Central memory CD8-positive, alpha-beta T cell (primary cell): ENCODE data around the gene PSMB10.
"Not testable (repeated sequence)": the region's sequence is repeated elsewhere in the genome, so short reads cannot be mapped to it uniquely, and the experiment has no call there.

Experiments
- ATAC-seq: fragments of 150-1000 bp; cut with Tn5 transposase; replicated peaks from 2 replicates; pipeline ENCODE4 v1.10.0; 2022; ENCODE audit warnings: mild to moderate bottlenecking, moderate FRiP score, moderate number of reproducible peaks; ENCODE audit not compliant: poor library complexity, severe bottlenecking; ENCODE audit errors: extremely low read depth
- DNase-seq, 2 donors: peaks; one replicate each; pipeline ENCODE4 v3.0.0; 2021; ENCODE audit warnings: low spot score in 2 of 2
- H3K27ac Mint-ChIP-seq: one replicate; pipeline ENCODE4 v1.8.0; 2022; ENCODE audit warnings: low read depth, mild to moderate bottlenecking, moderate library complexity, mixed read lengths
- H3K27me3 Mint-ChIP-seq: one replicate; pipeline ENCODE4 v1.8.0; 2022; ENCODE audit warnings: mixed read lengths
- H3K36me3 Mint-ChIP-seq: one replicate; pipeline ENCODE4 v1.8.0; 2022; ENCODE audit warnings: mild to moderate bottlenecking, moderate library complexity, mixed read lengths; ENCODE audit not compliant: insufficient read depth
- H3K4me1 Mint-ChIP-seq: one replicate; pipeline ENCODE4 v1.8.0; 2022; ENCODE audit warnings: mixed read lengths
- H3K4me3 Mint-ChIP-seq: one replicate; pipeline ENCODE4 v1.8.0; 2022; ENCODE audit warnings: mild to moderate bottlenecking, moderate library complexity, mixed read lengths
- H3K9me3 Mint-ChIP-seq: one replicate; pipeline ENCODE4 v1.8.0; 2022; ENCODE audit warnings: mixed read lengths

PSMB10 gene

GRCh38 chr16:67926181-67926750 is 10.4 kb downstream of the PSMB10 start:
- no peak for ATAC-seq

GRCh38 chr16:67924140-67924906 is 12.3 kb downstream of the PSMB10 start:
- Mint-ChIP-seq H3K27ac (no peak overlapping the region), H3K9me3 (no peaks in the 10 kb centered on the region), H3K4me3 (no peak overlapping the region), H3K36me3 (peaks cover 8% of the 10 kb centered on the region), H3K27me3 (no peaks in the 10 kb centered on the region), H3K4me1 (no peaks in the 10 kb centered on the region)
- DNase-seq (no peak), ATAC-seq (no peak)

More at GRCh38 chr16:67926181-67926750, 10.4 kb downstream of the PSMB10 start:
- Mint-ChIP-seq H3K4me3 (no peak overlapping the region), H3K9me3 (no peaks in the 10 kb centered on the region), H3K36me3 (peaks cover 13% of the 10 kb centered on the region), H3K27me3 (no peaks in the 10 kb centered on the region), H3K4me1 (no peaks in the 10 kb centered on the region), H3K27ac (peak overlapping the region; percentile 67)
- no peak for DNase-seq

- no peak for ATAC-seq
- H3K27me3 Mint-ChIP-seq: no peaks in the 10 kb centered on the region
- no peaks in the 10 kb centered on the region for H3K4me1 Mint-ChIP-seq
- no peak for DNase-seq
- H3K4me3 Mint-ChIP-seq: no peak overlapping the region
- no peak overlapping the region for H3K27ac Mint-ChIP-seq
- no peaks in the 10 kb centered on the region for H3K9me3 Mint-ChIP-seq
- H3K36me3 Mint-ChIP-seq: peaks cover 8% of the 10 kb centered on the region
These were observed 13.1 kb downstream of the PSMB10 start for GRCh38 chr16:67923414-67924116.

- DNase-seq (no peak), ATAC-seq (no peak)
- peaks cover 5% of the 10 kb centered on the region for H3K36me3 Mint-ChIP-seq
- no peak overlapping the region for H3K27ac Mint-ChIP-seq
- H3K9me3 Mint-ChIP-seq: no peaks in the 10 kb centered on the region
- H3K27me3 Mint-ChIP-seq: no peaks in the 10 kb centered on the region
- H3K4me1 Mint-ChIP-seq: peaks cover 5% of the 10 kb centered on the region
- no peak overlapping the region for H3K4me3 Mint-ChIP-seq
These were observed 13.9 kb downstream of the PSMB10 start for GRCh38 chr16:67922740-67923139.

GRCh38 chr16:67922221-67922620 is 14.4 kb downstream of the PSMB10 start:
- no peak for ATAC-seq
- Mint-ChIP-seq H3K4me3 (no peak overlapping the region), H3K9me3 (no peaks in the 10 kb centered on the region), H3K4me1 (peaks cover 10% of the 10 kb centered on the region), H3K36me3 (peaks cover 7% of the 10 kb centered on the region), H3K27ac (no peak overlapping the region), H3K27me3 (no peaks in the 10 kb centered on the region)
- DNase-seq: no peak

GRCh38 chr16:67919622-67920221 is 16.9 kb downstream of the PSMB10 start:
- DNase-seq (no peak), ATAC-seq (no peak)
- Mint-ChIP-seq H3K27ac (no peak overlapping the region), H3K9me3 (no peaks in the 10 kb centered on the region), H3K4me1 (peaks cover 30% of the 10 kb centered on the region), H3K27me3 (no peaks in the 10 kb centered on the region), H3K4me3 (no peak overlapping the region), H3K36me3 (peaks cover 7% of the 10 kb centered on the region)

GRCh38 chr16:67917852-67918236 is 18.8 kb downstream of the PSMB10 start:
- Mint-ChIP-seq H3K4me1 (peaks cover 32% of the 10 kb centered on the region), H3K9me3 (no peaks in the 10 kb centered on the region), H3K36me3 (peaks cover 4% of the 10 kb centered on the region), H3K27me3 (no peaks in the 10 kb centered on the region), H3K27ac (peak overlapping the region; percentile 60), H3K4me3 (no peak overlapping the region)
- no peak for DNase-seq
- ATAC-seq: no peak

- no peaks in the 10 kb centered on the region for H3K9me3 Mint-ChIP-seq
- peaks cover 32% of the 10 kb centered on the region for H3K4me1 Mint-ChIP-seq
- DNase-seq (no peak), ATAC-seq (no peak)
- no peak overlapping the region for H3K4me3 Mint-ChIP-seq
- H3K27ac Mint-ChIP-seq: peak overlapping the region; percentile 60
- peaks cover 4% of the 10 kb centered on the region for H3K36me3 Mint-ChIP-seq
- no peaks in the 10 kb centered on the region for H3K27me3 Mint-ChIP-seq
These were observed 19.4 kb downstream of the PSMB10 start for GRCh38 chr16:67917140-67917851.

GRCh38 chr16:67915831-67916723 is 20.6 kb downstream of the PSMB10 start:
- no peak overlapping the region for H3K4me3 Mint-ChIP-seq
- H3K27me3 Mint-ChIP-seq: no peaks in the 10 kb centered on the region
- DNase-seq (no peak), ATAC-seq (no peak)
- H3K36me3 Mint-ChIP-seq: peaks cover 4% of the 10 kb centered on the region
- H3K27ac Mint-ChIP-seq: peak overlapping the region; percentile 71
- H3K4me1 Mint-ChIP-seq: peaks cover 32% of the 10 kb centered on the region
- H3K9me3 Mint-ChIP-seq: no peaks in the 10 kb centered on the region

- H3K9me3 Mint-ChIP-seq, DNase-seq, H3K27me3 Mint-ChIP-seq, H3K27ac Mint-ChIP-seq, H3K36me3 Mint-ChIP-seq, H3K4me3 Mint-ChIP-seq, ATAC-seq: not testable (repeated sequence)
- peaks cover 32% of the 10 kb centered on the region for H3K4me1 Mint-ChIP-seq
These were observed 21.2 kb downstream of the PSMB10 start for GRCh38 chr16:67915496-67915769.

GRCh38 chr16:67914758-67915495 is 21.7 kb downstream of the PSMB10 start:
- H3K4me1 Mint-ChIP-seq: peaks cover 32% of the 10 kb centered on the region
- no peak overlapping the region for H3K4me3 Mint-ChIP-seq
- H3K9me3 Mint-ChIP-seq: no peaks in the 10 kb centered on the region
- peaks cover 4% of the 10 kb centered on the region for H3K36me3 Mint-ChIP-seq
- ATAC-seq: no peak
- no peak overlapping the region for H3K27ac Mint-ChIP-seq
- no peak for DNase-seq
- no peaks in the 10 kb centered on the region for H3K27me3 Mint-ChIP-seq
